Motor neuron (in vitro differentiated cells): ENCODE results near the gene SLC12A7. TPM values are rescaled to one million over a fixed set of nuclear protein-coding genes. Genes with fewer than 3 reads are reported as not detected.

ENCODE experiments used
- ATAC-seq, 8 experiments: fragments of 200-7000 bp; cut with Tn5 transposase; replicated peaks in 6 of 8; 2 replicates each; pipeline ENCODE4 v1.8.0; 2021; ENCODE audit warnings: mild to moderate bottlenecking in 8 of 8, moderate library complexity in 8 of 8
- H3K27ac ChIP-seq, 2 donors: fragments of 250-450 bp; sonication (Bioruptor Pico); 2 replicates each; pipeline ENCODE4 v1.9.0; 2021; ENCODE audit warnings: antibody characterized with exemption in 2 of 2, mild to moderate bottlenecking in 2 of 2, moderate library complexity in 1 of 2
- H3K4me1 ChIP-seq, 2 donors: fragments of 250-450 bp; sonication (Bioruptor Pico); replicated peaks in 1 of 2; 2 replicates each; pipeline ENCODE4 v1.6.1; 2021; ENCODE audit warnings: antibody characterized with exemption in 2 of 2, mild to moderate bottlenecking in 2 of 2, moderate library complexity in 1 of 2
- H3K4me3 ChIP-seq, 5 donors: fragments of 250-450 bp; sonication (Bioruptor Pico); 2 replicates each; pipeline ENCODE4 v1.9.0; 2021; ENCODE audit warnings: antibody characterized with exemption in 5 of 5, mild to moderate bottlenecking in 5 of 5, moderate library complexity in 4 of 5
- WGBS, 10 experiments: fragments of 450-650 bp; shearing (Covaris generic); methylation state at CpG; one replicate each; pipeline ENCODE4 v1.0.0; 2022; 5-methylcytosine and 5-hydroxymethylcytosine counted together
- in situ Hi-C, 9 experiments: fragments of 400-800 bp; cut with MboI; loops; one replicate each; pipeline ENCODE4 v1.15.0; 2021; ENCODE audit warnings: low sequenced_read_pairs in 9 of 9, low pct_unique_long_range_greater_than_20kb in 2 of 9; ENCODE audit not compliant: unreplicated experiment in 9 of 9
- total RNA-seq, 8 experiments: library from RNA; unstranded; fragments of 300-600 nt; gene quantifications; 2 replicates each; pipeline versions ENCODE4 v1.2.3 to v1.2.4, GENCODE V29; 2022

The SLC12A7 gene
- total RNA-seq, 8 experiments from 2014 or later, result 2.0 to 14.4 (median 6.7) TPM

- in situ Hi-C loops, result no loop called here
- Histone ChIP-seq H3K4me1 (peaks cover 0 to 8% of the 10 kb centered on the region in 2 donors), H3K27ac (no peak overlapping the region), H3K4me3 (no peak overlapping the region)
- no peak for ATAC-seq
- 0 to 100% (median 63%) methylated on average over 1 to 6 of the region's 12 CpGs; no CpG with 5 or more reads in 4 of the 10 experiments for WGBS, 10 experiments
Measured at GRCh38 chr5:1012313-1012841, 99.5 kb downstream of the SLC12A7 start.

DNA sequence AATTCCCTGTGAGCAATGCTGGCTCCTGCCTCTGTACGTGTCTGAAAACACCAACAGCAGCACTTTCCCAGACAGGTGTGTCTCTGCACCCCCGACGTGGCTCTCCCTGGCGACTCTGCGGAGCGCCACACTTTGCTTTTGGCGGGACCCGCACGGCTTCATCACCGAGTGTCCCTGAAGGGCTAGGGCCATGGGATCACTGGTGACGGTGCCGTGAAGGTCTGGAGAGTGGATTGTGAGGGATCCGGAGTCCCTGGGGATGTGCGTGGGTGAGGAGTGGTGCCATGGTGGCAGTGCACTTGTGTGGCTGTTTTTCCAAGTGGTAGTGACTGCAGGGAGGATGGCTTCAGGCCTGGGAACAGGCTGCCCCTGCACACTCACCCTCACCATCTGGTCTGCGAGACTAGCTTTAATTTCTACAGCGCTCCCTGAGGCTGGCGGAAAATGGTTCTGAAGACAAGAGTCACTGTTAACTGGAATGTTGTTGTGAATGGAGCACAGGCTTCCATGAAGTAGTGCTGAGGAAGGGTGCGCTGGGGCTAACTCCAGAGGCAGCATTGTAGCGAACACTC lies 100.0 kb downstream of the SLC12A7 start:
- no peak overlapping the region for H3K27ac ChIP-seq
- no peak for ATAC-seq
- in situ Hi-C loops, result no loop called here
- H3K4me3 ChIP-seq, result no peak overlapping the region
- H3K4me1 ChIP-seq, result peaks cover 0 to 8% of the 10 kb centered on the region in 2 donors
- 14 to 100% (median 87%) methylated on average over 1 to 16 of the region's 19 CpGs; no CpG with 5 or more reads in 5 of the 10 experiments for WGBS, 10 experiments

DNA sequence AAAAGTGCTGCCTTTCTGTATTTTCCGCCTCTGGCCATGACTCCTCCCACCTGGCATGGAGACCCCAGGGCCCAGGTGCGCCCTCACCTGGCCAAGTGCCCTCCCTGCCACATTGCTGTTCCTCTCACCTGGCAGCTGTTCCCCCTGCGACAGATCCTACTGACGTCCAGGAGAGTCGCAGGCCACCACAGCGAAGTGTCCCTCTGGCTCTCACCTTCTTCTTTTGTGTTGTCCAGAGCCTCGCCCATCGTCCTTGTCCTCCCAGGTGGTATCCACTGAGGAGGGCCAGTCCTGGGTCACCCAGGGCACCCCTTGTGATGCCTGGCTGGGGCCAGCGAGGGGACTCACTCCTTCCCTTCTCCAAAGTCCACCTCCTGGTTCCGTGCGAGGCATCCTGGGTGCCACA lies 100.6 kb downstream of the SLC12A7 start:
- no peak overlapping the region for H3K4me3 ChIP-seq
- H3K27ac ChIP-seq, result no peak overlapping the region
- WGBS, 10 experiments, result 13 to 87% (median 76%) methylated on average over 1 to 5 of the region's 11 CpGs; no CpG with 5 or more reads in 4 of the 10 experiments
- in situ Hi-C loops, result no loop called here
- ATAC-seq, result no peak
- H3K4me1 ChIP-seq, result peaks cover 0 to 8% of the 10 kb centered on the region in 2 donors

- in situ Hi-C loops, result no loop called here
- peaks cover 0 to 8% of the 10 kb centered on the region in 2 donors for H3K4me1 ChIP-seq
- no peak for ATAC-seq
- no peak overlapping the region for H3K4me3 ChIP-seq
- 0 to 62% (median 44%) methylated on average over 1 to 8 of the region's 13 CpGs; no CpG with 5 or more reads in 4 of the 10 experiments for WGBS, 10 experiments
- H3K27ac ChIP-seq, result no peak overlapping the region
Measured at GRCh38 chr5:1010641-1011046, 101.2 kb downstream of the SLC12A7 start.

GRCh38 chr5:1010181-1010510 lies 101.7 kb downstream of the SLC12A7 start:
- Histone ChIP-seq H3K4me3 (peak overlapping the region in 1 of 5 donors; percentile 76), H3K27ac (no peak overlapping the region), H3K4me1 (peaks cover 0 to 12% of the 10 kb centered on the region in 2 donors)
- in situ Hi-C loops, result no loop called here
- 0 to 40% (median 22%) methylated on average over 1 to 2 of the region's 4 CpGs; no CpG with 5 or more reads in 7 of the 10 experiments for WGBS, 10 experiments
- ATAC-seq, result peak in 3 of 8 experiments; percentile 14 to 38 (median 32)

- H3K4me3 ChIP-seq, result peak overlapping the region; percentile 66 to 87 (median 69)
- WGBS, 10 experiments, result 10% methylated on average over 2 of the region's 70 CpGs; no CpG with 5 or more reads in 9 of the 10 experiments
- ATAC-seq, result peak in 3 of 8 experiments; percentile 4 to 13 (median 9)
- no peak overlapping the region for H3K27ac ChIP-seq
- in situ Hi-C loops, result no loop called here
- H3K4me1 ChIP-seq, result peaks cover 0 to 13% of the 10 kb centered on the region in 2 donors
Measured at GRCh38 chr5:1009359-1010180, 102.3 kb downstream of the SLC12A7 start.

DNA sequence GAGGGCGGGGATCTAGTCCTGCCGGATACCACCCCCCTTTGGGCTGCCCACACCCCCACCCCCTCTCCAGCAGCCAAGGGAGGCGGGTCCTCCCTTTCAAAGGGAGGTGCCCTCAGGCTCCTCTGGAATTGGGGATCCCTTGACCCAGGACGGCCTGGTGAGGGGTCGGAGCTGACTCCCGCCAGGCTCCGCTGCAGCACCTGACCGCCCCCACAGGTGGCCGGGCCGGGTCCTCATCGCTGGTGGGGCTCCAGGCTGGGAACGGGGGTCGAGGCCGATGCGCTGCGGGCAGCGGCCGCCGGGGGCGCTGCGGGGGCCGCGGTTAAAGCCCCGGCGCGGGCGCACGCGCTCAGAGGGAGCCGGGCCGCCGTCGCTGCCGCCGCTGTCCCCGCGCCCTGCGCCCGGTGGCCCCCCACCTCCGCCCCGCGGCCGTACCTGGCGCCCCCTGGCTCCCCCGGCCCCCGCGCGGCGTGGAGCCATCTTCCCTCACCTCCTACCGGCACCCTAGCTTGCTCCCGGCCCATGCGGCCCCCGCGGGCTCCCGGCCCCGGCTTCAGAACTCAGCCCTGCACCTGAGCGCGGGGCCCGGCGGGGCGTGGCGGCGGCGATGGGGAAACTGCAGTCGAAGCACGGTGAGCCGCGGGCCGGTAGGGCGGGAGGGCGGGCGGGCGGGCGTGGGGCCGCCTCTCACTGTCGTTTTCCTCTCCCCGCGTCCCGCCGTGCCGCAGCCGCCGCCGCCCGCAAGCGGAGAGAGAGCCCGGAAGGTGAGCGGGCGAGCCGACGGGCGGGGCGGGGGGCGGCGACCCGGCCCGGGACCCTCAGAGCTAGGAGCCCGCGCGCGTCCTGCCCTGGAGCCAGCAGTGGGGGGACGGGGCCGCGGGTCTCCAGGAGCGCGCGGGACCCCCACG lies 103.2 kb downstream of the SLC12A7 start, which contains the start of gene NKD2:
Gene NKD2, plus strand, starts transcription at position 352 of the 908 bp plus-strand sequence. Its CDS starts 256 bp downstream, at position 608.
- Histone ChIP-seq H3K27ac (no peak within 1 kb of the TSS), H3K4me3 (peak within 1 kb of the TSS; percentile 66 to 87 (median 69)), H3K4me1 (peaks cover 0 to 21% of the 10 kb centered on the region in 2 donors)
- WGBS, 10 experiments, result no CpG with 5 or more reads among the region's 108 CpGs
- peak; percentile 24 to 82 (median 58) for ATAC-seq
- in situ Hi-C loops, result no loop called here

DNA sequence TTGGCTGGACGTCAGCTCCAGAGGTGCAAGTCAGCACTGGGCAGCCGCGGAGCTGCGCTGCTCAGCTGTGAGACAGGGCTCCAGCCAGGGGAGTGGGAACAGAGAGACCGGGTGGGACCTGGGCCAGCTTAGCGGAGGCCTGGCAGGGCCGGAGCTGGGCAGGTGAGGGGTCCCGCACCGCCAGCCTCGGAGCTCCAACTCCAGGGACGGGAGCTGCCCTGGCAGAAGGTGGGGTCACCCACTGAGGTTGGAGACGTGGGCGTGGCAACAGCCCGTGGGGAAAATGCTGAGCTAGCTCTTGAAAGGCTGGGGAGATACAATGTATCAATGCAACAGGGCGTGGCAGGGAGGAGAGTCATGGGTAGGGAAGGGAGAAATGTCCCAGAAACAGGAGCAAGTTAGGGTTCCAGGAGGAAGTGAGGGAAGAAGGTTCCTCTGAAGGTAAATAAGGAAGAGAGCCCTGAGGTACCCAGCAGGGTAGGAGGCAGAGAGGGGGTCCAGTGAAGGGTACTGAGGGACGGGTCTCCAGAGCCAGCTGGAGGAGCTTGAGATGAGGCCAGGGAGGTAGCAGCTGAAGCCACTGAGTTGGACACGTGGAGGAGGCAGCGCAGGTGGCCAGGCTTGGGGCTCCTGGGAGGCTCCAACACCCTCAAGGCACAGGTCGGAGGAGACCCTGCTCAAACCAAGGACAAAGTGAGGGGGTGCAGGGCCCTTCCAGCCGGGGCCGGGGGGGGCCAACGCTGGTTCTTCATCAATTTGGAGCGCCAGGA lies 104.0 kb downstream of the SLC12A7 start:
- ATAC-seq, result no peak
- Histone ChIP-seq H3K4me3 (no peak overlapping the region), H3K4me1 (peaks cover 6 to 21% of the 10 kb centered on the region in 2 donors), H3K27ac (no peak overlapping the region)
- 50 to 100% (median 79%) methylated on average over 1 to 4 of the region's 23 CpGs; no CpG with 5 or more reads in 2 of the 10 experiments for WGBS, 10 experiments
- in situ Hi-C loops, result no loop called here

DNA sequence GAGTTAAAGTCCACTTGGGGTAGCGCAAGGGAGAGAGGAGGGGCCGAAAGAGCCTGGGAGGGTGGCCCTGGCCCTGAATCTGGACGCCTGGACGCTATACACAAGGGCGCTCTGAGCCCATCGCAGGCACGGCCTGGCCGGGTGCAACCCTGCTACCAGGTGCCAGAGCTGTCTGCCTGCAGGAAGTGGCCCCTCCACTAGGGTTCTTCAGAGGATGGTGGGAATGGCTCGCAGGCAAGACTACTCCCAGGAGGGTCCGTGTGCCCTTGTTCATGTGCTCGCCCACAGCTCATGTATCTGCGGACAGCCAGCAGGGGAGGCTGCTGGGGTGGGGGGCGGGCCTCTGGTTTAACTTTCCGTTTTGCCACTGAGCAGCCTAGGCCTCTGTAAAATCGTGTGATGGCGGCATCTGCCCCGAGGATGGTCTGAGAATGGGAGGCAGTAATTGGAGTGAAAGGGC lies 104.6 kb downstream of the SLC12A7 start:
- peaks cover 6 to 21% of the 10 kb centered on the region in 2 donors for H3K4me1 ChIP-seq
- in situ Hi-C loops, result no loop called here
- no peak for ATAC-seq
- H3K27ac ChIP-seq, result no peak overlapping the region
- no peak overlapping the region for H3K4me3 ChIP-seq
- 80 to 90% (median 83%) methylated on average over 1 to 4 of the region's 17 CpGs; no CpG with 5 or more reads in 7 of the 10 experiments for WGBS, 10 experiments

DNA sequence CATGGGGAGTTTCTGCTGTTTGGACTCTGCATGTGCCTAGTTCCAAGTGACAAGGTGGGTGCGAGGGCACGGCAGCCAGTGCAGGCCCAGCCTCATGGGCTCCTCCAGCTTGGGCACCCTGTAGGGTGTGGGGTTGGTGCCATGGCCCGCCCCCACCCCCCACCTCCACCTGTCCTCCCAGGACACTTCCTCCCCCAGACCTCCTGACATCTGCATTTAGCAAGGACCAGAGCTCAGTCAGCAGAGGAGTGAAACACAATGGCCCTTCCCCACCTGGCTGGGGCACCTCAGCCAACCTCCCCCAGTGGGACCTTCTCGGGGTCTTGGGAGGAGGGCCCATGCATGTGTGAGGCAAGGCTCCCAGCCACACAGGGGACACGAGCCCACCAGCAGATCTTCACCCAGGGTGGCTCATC lies 105.2 kb downstream of the SLC12A7 start:
- 20 to 100% (median 100%) methylated on average over 1 of the region's 5 CpGs; no CpG with 5 or more reads in 7 of the 10 experiments for whole genome bisulfite sequencing, 10 experiments
- H3K4me3 ChIP-seq, result no peak overlapping the region
- in situ Hi-C loops, result no loop called here
- ATAC-seq, result no peak
- peaks cover 6 to 21% of the 10 kb centered on the region in 2 donors for H3K4me1 ChIP-seq
- H3K27ac ChIP-seq, result no peak overlapping the region

GRCh38 chr5:1005904-1006655 lies 105.8 kb downstream of the SLC12A7 start:
- 80 to 100% (median 84%) methylated on average over 1 to 6 of the region's 13 CpGs; no CpG with 5 or more reads in 6 of the 10 experiments for WGBS, 10 experiments
- H3K4me1 ChIP-seq, result peaks cover 6 to 21% of the 10 kb centered on the region in 2 donors
- no peak for ATAC-seq
- no peak overlapping the region for H3K27ac ChIP-seq
- H3K4me3 ChIP-seq, result no peak overlapping the region
- in situ Hi-C loops, result no loop called here
